CD4-positive, alpha-beta T cell treated with Interleukin-15 for 1 hour (primary cell): ENCODE data around the gene EEF1A2.

Experiments
- DNase-seq: peaks from one replicate; pipeline ENCODE4 v3.0.0-alpha.2; 2020

Gene EEF1A2

DNA sequence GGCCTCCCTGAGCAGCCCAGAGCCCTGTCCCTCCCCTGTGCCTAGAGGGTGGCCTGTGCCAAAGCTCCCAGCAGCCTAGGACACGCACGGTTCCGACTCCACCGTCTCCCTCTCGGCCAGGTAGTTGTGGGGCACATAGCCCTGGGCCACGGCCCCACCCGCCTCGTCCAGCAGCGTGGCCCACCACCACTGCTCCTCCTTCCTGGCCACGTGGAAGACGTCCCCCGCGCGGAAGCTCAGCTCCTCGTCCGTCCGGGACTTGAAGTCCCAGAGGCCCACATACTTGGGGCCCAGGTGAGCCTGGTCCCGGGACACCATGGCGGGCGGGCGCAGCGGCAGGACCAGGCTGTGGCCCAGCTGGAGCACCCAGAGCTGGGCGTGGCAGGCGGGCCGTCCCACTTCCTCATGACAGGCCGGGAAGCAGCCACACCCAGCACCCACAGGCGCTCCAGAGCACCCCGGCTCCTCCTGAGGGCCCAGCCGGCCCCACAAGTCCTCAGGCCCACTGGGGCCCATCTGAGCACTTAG lies 38.2 kb upstream of the EEF1A2 start, which contains the start of gene PTK6:
Gene PTK6 (minus strand): TSS at position 380 of the 528 bp plus-strand sequence. CDS start 62 bp downstream, at position 318.
- peak; percentile 61 for DNase-seq

DNA sequence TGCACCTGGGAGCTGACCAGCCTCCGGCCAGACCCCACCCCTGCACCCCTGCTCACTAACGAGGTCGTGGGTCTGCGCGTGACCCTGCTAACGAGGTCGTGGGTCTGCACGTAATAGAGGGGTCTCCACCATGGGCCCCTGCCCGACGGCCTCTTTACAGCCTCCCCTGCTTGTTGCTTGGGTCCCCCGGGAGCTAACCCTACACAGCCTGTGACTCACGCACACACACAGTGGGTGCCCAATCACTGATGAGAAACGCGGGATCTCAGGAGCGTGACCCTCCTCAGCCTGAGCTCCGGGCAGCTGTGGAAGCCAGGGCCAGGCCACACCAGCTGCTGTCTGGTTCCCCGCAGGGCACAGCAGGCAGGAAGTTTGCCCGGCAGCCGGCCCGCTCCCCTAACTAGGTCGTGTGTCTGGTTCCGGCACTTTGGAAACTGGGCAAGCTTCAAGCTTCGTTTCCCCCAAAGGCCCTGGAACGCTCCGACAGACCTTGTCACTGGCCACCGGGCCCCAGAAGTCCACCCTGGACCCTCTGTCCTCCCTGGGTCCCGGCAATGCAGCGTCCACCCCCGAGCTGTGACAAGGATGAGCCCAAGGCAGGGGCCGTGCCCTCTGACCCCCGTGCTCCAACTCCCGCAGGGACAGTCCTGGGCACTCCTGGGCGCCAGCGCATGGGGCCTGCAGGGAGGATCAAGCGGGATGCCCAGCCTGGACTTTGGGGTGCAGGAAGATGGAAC lies 37.5 kb upstream of the EEF1A2 start:
- DNase-seq = no peak

DNA sequence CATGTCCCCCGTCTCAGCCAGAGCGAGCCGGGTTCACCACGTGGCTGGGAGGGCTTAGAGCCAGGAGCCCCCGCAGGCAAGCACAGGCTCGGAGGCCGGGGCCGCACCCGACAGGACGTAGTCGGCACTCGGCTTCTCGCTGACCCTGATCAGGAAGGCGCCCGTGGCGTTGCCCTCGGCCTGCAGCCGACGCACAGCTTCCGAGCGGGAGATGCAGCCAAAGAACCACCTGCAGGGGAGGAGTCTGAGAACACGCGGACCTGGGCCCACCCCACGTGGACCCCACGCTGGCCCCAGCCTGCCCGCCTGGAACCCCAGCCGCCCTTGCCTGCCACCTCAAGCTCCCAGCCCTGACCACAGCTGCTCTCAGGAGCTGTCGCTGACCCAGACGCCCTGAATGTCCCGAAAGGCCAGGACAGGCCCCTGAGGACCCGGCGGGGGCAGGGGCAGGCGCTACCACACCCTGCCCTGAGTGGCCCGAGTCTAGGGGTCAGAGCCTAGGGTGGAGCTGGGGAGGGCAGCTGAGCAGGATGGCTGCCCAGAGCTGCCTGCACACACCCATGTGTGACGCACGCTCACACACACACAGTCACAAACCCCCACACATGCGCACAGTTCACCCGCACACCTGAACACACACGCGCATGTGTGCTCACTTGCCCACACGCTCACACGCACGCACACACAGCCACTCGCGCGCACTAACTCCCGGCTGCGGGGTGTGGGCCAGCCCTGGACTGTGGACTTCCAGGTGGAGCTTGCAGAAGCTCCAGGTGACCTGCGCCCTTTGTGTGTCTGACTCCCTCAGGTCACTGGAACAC lies 36.2 kb upstream of the EEF1A2 start:
- no peak for DNase-seq

DNA sequence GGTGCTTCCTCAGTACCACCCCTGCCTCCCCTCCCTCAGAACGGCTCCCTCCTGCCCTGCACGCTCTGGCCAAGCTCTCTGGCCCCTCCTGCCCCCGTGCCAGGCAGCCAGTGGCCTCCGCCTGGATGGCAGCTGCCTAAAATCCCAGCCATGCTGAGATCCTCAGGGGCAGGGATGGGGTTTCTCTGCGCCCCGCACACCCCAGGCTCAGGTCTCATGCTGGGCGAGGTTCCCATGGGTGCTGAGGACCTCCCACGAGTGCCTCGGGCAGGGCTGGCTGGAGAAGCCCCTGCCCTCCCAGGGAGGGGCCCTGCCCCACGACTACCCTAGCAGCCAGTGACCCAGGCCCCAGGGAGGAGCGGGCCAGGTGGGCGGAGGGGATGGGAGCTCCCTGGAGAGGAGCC lies 35.5 kb upstream of the EEF1A2 start:
- no peak for DNase-seq

DNA sequence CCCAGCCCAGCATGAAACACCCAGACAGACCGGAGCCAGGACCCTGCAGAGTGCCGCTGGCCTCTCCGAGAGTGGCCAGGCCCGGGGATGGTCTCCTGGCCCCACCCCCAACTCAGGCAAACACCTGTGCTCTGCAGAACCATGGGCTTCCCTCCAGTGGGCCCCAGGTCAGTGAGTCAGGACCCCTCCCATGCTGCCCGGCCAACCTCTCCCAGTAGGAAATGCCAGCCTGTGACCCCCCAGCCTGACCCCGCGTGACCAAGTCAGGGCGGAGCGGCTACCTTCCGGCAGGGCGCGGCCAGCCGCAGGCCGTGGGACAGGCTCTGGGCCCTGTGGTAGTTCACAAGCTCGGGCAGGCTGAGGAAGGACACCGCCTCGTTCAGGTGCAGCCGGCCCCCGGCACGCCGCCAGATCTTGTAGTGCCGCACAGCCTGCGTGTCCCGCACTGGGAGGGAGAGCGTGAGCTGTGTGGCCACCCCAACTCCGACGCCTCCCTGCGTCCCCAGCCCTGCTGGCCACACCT lies 35.0 kb upstream of the EEF1A2 start:
- DNase-seq = no peak

DNA sequence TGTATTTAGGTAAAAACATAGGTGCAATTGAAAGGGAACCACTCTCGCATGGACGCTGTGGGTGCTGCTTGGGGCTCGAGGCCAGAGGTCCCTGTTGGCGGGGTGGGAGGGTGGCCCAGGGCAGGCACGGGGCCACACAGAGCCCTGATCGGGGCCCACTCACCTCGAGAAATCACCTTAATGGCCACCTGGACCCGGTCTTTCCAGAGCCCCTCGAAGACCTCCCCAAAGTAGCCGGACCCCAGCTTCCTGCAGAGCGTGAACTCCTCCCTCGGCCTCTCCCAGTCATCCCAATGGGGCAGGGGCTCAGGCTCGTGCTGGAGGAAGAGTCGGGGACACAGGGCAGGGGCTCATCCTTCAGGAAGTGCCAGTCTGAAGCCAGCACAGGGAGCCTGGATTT lies 34.5 kb upstream of the EEF1A2 start:
- no peak for DNase-seq

DNA sequence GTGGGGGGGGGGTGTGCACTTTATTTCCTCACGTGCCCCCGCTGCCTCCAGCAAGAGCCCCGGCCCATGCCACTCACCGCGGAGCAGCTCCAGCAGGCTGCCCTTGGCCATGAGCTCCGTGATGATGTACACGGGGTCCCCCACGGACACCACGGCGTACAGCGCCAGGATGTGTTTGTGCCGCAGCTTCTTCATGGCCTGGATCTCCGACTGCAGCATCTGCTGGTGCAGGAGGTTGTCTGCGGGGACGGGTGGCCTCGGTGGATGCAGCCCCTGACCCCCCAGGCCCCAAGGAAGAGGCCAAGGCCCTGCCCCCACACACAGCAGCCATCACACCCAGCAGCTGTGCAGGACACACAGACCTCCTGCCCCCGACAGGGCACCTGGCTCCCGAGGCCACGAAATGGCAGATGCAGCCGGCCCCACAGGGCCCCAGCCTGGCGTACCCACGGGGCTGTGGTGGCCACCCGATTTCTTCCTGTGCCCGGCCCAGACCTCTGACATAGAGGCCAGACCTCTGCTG lies 33.6 kb upstream of the EEF1A2 start:
- DNase-seq = no peak

DNA sequence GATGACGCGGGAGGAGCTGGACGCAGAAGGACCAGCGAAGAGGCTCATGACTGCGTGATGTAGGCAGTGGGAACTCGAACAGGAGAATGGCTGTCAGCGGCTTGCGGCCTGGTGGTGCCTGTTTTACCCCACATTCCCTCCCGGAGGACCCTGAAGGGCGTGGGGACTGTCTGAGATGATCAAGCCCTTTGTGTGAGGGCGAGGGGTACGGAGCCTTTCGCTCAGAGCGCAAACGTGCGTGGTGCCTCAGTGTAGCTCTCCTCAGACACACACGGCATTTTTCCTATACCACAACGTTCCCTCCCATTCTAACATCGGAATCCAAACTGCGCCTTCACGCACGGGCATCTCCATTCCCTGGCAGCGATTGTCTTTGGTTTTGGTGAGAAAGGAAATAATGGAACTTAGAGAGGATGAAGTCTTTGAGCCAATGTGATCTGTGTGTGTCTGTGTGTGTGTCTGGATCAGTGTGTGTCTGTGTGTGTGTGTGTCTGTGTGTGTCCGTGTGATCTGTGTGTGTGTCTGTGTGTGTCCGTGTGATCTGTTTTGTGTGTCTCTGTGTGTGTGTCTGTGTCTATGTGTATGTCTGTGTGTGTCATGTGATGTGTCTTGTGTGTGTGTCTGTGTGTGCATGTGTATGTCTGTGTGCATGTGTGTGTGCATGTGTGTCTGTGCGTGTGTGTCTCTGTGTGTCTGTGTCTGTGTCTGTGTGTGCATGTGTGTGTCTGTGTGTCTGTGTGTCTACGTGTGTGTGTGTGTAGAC lies 33.0 kb upstream of the EEF1A2 start:
- peak; percentile 11 for DNase-seq

DNA sequence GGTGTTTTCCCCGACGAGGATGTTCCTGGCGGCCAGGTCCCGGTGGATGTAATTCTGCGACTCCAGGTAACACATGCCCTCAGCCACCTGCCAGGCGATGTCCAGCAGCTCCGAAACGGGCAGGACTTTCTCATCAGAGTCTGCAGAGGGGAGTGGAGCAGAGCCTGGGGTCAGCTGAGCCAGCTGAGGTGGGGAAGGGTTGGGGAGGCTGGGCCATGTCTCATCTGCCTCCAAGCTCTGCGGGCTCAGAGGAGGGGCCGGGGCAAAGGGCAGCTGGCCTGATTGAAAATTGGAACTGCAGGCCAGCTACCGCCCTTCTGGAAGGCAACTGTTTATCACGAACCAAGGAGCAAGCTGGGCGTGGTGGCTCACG lies 31.9 kb upstream of the EEF1A2 start:
- DNase-seq = no peak

DNA sequence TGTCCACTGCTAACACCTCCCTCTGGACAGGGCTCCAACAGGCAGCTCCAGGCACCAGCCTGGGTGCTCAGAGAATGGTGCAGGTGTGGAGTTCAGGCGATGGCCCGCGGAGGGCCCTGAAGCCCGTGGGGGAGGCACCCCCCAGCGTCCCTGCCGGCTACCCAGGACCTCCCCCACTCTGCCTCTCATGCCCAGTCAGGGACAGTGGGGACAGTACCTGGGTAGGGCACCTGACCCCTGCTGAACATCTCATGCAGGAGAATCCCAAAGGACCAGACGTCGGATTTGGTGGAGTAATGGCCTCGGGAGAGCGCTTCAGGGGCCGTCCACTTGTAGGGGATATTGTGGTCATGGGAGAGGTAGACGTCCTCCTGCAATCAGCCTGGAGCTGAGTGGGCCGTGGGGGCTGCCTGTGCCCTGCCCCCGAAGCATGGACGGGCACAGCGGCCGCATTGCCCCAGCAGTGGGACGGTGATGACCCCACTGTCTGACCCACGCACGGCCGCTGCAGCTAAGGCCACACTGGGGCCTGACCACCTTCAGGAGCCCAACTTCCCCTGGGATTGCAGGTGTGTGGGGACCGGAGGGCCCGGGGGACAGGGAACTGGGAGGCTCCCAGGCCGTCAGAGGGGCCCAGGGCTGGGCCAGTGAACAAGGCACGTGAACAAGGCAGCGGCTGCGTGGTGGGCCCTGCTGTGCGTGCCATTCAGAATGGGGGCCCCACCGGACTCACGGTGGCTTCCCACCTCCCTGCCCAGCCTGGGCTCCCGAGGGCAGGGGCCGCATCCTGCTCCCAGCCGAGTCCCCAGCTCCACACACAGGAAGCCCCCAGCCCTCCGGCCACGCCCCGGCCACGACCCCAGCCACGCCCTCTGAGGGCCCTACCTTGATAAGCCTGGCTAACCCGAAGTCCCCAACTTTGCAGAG lies 31.2 kb upstream of the EEF1A2 start:
- no peak for DNase-seq

DNA sequence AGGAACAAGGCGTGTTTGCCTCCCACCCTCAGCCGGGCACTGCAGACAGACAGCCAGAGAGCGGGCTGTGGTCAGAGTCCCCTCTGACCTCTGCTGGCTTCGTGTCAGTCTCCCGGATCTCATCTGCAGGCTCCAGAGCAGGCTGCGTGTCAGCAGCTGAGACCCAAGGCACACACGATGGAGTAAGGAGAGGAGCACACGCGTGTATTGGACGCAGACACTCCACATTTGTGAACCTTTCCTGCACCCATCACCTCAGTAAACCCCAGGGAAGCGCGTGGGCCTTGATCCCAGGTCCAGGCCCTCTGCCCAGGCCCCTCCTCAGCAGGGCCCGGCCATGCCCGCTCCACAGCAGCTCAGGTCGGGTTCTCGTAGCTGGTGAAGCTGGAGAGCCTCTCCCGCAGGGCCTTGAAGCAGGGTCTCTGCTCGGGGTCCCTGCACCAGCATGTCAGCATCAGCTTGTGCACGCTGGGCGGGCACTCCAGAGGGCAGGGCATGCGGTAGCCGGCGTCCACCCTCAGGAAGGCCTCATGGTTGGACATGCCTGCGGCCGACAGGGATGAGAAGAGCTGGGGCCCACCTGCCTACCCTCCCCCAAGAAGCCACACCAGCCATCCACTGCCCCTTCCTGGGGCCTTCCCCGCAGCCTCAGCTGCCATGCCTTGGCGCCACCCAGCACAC lies 30.4 kb upstream of the EEF1A2 start:
- no peak for DNase-seq

DNA sequence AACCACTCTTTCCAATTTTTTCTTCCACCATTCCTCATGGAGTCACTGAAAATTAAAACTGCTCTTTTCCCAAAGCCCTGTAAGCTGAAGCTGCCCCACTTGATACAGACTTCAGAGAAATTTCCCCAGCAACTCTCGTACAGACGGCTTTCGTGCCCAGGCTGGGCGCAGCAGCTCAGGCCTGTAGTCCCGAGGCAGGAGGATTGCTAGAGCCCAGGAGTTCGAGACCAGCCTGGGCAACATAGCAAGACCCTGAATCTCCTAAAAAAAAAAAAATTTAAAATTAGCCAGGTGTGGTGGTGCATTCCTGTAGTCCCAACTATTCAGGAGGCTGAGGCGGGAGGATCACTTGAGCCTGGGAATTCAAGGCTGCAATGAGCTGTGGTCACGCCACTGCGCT lies 28.3 kb upstream of the EEF1A2 start:
- DNase-seq = no peak

DNA sequence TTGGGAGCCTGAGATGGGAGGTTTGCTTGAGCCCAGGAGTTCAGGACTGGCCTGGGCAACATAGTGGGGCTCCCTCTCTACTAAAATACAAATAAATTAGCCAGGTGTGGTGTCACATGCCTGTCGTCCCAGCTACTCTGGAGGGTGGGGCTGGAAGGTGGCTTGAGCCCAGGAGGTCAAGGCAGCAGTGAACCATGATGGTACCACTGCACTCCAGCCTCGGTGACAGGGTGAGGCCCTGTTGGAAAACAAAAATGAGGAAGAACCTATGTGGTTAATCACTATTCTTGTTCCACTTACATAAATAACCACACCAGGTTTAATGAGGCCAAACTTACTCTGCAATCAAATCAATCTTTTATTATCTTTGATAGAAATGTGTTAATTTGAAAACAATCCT lies 27.1 kb upstream of the EEF1A2 start:
- DNase-seq = no peak

DNA sequence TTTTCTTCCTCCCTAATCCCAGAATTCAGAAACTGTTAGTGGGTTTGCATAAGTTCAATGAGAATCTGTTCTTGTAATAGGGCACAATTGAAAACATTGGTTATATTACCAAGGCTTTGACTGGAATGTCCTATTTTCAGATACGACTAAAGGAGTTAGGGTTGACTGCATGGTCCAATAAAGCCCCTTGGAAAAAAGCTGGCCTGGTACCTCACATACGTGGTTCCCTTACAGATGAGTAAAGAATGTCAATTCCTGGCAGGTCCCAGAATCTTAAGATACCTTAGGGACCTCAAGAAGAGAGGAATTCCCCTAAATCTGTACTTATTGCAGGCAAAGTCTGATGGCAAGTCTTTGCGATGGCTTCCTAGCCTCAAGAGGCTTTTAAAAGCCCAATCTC lies 26.3 kb upstream of the EEF1A2 start:
- DNase-seq = no peak

DNA sequence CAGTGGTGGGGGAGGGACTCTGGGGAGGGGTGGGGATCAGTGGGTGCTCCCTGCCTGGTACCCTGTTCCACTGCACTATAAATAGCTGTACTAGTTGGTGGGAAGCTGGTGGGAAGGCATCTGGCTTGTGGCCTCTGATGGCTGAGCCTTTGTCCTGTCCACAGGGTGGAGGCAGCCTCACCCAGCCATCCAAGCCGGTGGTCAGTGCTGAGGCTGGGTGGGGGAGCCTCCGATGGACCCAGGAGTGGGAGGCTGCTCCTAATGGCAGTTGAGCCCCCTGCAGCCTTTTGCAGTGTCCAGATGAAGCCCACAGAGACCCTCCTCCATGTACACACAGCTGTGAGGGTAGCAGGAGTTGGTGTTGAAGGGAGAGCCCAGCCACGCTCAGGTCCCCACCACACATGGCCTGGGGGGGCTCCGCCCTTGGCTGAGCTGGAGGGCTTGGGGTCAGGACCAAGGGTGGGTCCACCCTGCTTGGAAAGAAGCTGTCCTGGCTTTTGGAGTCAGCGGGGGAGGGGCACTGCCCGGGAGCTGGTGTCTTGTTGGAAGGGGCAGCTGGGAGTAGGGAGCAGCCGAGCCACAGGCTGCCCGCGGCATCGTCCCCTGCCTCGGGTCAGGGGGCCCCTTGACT lies 24.2 kb upstream of the EEF1A2 start:
- no peak for DNase-seq

DNA sequence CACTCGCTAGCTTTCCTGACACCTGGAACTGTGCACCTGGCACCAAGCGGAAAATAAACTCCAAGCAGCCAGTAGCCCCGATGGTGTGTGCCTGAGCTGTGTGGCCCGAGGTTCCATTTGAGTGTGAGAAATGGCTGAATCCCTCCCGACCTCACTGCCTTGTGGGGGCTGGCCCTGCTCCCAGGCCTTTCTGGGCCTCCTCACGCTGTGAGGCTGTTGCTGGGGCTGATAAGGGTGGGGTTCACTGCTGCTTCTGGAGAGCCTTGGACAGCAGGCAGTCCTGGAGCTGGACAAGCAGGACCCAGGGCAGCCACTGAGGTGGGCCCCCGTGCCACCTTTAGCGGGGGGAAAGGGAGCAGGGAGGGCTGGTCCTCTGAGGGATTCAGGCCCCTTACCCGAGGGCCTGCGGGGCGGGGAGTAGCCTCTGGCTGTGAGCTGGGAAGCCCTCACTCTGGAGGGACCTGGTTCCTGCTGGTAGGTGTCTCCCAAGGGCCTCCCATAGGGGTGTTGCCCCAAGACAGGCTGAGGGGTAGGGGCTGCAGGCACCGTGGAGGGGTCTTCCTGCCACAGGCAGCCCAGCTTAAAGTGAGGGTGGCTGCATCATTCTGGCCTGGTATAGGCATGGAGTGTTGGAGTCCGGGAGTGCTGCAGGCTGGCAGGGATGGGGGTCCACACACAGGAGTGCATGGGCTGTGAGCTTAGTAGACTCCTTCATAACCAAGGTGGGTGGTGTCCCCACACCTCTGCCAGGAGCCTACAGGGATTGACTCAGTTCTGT lies 23.4 kb upstream of the EEF1A2 start:
- DNase-seq = no peak

DNA sequence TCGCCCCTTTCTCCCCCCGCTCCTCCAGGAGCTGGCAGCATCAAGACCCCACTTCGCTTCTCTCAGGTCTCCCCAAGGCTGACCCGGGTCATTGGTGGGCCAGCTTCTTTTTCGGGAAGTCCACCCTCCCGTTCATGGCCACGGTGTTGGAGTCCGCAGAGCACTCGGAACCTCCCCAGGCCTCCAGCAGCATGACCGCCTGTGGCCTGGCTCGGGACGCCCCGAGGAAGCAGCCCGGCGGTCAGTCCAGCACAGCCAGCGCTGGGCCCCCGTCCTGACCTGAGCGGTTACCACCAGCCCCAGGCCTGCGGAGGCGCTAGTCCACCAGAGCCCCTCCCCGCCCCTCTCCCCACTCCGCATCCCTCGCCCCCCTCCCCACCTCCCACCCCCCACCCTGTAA lies 22.7 kb upstream of the EEF1A2 start:
- DNase-seq = no peak

DNA sequence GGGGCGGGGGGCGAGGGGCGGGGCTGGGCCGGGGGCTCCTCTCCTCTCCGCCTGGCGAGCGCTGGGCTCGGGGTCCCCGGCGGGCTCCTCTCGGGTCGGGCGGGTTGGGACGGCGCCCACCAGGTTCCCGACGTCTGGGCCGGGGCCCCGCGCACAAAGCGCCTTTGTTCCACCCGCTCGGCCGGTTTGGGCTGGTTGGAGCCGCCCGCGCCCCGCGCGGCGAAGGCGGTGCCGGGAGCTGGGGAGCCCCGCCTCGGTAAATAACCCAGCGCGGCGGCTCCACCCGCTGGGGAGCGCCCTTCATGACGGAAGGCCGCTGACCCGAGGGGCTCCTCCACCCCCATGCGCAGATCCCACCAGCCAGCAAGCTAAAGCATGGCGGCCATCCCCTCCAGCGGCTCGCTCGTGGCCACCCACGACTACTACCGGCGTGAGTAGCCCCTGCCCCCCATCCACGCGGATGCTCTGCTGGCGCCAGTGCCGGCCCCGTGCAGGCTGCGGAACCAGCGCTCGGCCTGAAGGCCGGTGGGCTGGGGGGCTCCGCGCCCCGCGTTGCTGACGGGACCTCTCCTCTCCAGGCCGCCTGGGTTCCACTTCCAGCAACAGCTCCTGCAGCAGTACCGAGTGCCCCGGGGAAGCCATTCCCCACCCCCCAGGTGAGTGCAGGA lies 22.2 kb upstream of the EEF1A2 start:
- DNase-seq = peak; percentile 45

DNA sequence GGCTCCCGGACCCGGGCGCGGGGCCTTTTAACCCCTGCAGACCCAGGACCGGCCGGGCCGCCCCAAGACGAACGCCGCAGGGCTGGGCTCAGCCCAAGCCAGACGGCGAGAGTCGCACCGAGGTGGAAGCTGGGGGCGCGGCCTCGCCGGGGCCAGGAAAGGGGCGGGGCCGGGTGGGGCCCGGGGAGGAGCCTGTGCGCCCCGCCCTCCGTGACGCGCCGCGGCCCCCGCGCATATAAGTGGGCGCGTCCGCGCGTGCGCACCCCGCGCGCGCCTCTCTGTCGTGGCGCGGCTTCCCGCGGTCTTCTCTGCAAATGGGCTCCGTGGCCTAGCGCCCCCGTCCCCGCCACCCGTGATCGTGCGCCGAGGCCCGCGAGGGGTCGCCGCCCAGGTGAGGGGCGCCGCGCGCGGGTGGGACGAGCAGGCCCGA lies 21.6 kb upstream of the EEF1A2 start, which contains the start of gene PPDPF:
Gene PPDPF (plus strand): TSS at position 262 of the 430 bp plus-strand sequence. CDS start 544 bp downstream, outside the sequence.
- DNase-seq = peak; percentile 80
